ENCODE results near the gene GNLY. TPM values are rescaled to one million over a fixed set of nuclear protein-coding genes. Genes with fewer than 3 reads are reported as not detected.

Gene GNLY
- total and polyA plus RNA-seq, 9 of the 15 experiments (the other 6 are each of a cell fraction or from before 2014, with no cell fraction given): not detected

DNA sequence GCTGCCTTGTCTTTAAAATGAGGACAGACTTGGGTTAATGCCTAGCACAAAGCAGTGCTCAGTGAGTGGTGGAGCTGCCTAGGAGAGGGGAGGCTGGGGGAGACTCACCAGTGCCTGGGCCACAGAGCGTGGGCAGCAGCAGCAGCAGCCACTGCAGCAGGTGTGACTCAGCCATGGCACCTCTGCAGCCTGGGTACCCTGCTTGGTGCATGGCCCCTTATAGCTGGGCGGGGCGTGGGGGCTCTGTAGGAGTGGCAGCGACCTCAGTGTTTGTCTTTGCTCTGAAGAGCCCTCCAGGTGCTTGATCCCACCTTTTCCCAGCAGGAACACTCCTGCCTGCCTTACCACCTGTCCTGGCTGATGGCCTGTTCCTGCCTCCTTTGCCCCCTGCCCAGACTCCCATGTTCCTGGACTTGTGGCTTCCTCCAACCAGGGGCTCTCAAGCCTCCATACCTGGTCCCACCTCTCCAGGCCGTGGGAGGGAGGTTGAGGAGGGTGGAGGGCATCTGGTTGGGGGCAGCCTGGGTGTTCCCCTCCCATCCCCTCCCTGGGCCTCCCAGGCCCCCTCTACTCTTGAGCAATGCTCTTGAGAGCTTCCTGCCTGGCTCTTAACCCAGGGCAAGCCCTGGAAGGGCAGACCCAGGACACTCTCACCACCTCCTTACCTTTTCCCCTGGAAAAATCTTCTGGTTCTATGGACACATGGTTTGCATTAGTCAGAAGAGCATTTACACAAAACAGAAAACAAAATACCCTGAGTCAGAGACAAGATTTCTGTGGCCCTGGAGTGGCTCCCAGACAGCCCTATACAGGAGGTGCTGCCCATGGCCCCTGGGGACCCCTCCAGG, 25.9 kb upstream of the GNLY start, which contains the start of gene SFTPB (continued):
- TF ChIP-seq, protein P1, sequence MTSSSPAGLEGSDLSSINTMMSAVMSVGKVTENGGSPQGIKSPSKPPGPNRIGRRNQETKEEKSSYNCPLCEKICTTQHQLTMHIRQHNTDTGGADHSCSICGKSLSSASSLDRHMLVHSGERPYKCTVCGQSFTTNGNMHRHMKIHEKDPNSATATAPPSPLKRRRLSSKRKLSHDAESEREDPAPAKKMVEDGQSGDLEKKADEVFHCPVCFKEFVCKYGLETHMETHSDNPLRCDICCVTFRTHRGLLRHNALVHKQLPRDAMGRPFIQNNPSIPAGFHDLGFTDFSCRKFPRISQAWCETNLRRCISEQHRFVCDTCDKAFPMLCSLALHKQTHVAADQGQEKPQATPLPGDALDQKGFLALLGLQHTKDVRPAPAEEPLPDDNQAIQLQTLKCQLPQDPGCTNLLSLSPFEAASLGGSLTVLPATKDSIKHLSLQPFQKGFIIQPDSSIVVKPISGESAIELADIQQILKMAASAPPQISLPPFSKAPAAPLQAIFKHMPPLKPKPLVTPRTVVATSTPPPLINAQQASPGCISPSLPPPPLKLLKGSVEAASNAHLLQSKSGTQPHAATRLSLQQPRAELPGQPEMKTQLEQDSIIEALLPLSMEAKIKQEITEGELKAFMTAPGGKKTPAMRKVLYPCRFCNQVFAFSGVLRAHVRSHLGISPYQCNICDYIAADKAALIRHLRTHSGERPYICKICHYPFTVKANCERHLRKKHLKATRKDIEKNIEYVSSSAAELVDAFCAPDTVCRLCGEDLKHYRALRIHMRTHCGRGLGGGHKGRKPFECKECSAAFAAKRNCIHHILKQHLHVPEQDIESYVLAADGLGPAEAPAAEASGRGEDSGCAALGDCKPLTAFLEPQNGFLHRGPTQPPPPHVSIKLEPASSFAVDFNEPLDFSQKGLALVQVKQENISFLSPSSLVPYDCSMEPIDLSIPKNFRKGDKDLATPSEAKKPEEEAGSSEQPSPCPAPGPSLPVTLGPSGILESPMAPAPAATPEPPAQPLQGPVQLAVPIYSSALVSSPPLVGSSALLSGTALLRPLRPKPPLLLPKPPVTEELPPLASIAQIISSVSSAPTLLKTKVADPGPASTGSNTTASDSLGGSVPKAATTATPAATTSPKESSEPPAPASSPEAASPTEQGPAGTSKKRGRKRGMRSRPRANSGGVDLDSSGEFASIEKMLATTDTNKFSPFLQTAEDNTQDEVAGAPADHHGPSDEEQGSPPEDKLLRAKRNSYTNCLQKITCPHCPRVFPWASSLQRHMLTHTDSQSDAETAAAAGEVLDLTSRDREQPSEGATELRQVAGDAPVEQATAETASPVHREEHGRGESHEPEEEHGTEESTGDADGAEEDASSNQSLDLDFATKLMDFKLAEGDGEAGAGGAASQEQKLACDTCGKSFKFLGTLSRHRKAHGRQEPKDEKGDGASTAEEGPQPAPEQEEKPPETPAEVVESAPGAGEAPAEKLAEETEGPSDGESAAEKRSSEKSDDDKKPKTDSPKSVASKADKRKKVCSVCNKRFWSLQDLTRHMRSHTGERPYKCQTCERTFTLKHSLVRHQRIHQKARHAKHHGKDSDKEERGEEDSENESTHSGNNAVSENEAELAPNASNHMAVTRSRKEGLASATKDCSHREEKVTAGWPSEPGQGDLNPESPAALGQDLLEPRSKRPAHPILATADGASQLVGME (CRISPR knock-in tag; IDR thresholded peaks at IDR 0.05): no peak
- TF ChIP-seq MAFK (IDR thresholded peaks at IDR 0.05; ENCODE audit: low read length) (no peak), HOXB6 (CRISPR knock-in tag; IDR thresholded peaks at IDR 0.05; ENCODE audit: borderline replicate concordance) (no peak), MAZ (CRISPR knock-in tag; conservative IDR thresholded peaks at IDR 0.05 in 1 of 2, IDR thresholded peaks at IDR 0.05 in 1 of 2) (no peak)
